GM23248 (cell line): ENCODE measurements around the gene KDM6A. TPM values are rescaled to one million over a fixed set of nuclear protein-coding genes. Genes with fewer than 3 reads are reported as not detected.

ENCODE experiments used
- DNase-seq: peaks from one replicate; pipeline ENCODE4 v3.0.0-alpha.2; 2015
- H2AFZ ChIP-seq: fragments of 200-600 bp; sonication (generic); 2 replicates; pipeline ENCODE4 v1.6.1; 2016; ENCODE audit warnings: antibody characterized with exemption
- H3F3A ChIP-seq: fragments of 200-600 bp; sonication (generic); 2 replicates; pipeline ENCODE4 v1.6.1; 2016; ENCODE audit warnings: mild to moderate bottlenecking, antibody characterized with exemption, mixed run types; ENCODE audit not compliant: insufficient read depth
- H3K27ac ChIP-seq: fragments of 200-600 bp; sonication (generic); 2 replicates; pipeline ENCODE4 v1.5.1; 2016; ENCODE audit warnings: mild to moderate bottlenecking
- H3K27me3 ChIP-seq: fragments of 200-600 bp; sonication (generic); replicated peaks from 2 replicates; pipeline ENCODE4 v1.6.1; 2016; ENCODE audit warnings: mild to moderate bottlenecking; ENCODE audit not compliant: insufficient read depth
- H3K36me3 ChIP-seq: fragments of 200-600 bp; sonication (generic); 2 replicates; pipeline ENCODE4 v1.6.1; 2016; ENCODE audit warnings: low read depth, mild to moderate bottlenecking
- H3K4me1 ChIP-seq: fragments of 200-600 bp; sonication (generic); 2 replicates; pipeline ENCODE4 v1.6.1; 2016; ENCODE audit warnings: mild to moderate bottlenecking; ENCODE audit not compliant: insufficient read depth
- H3K4me2 ChIP-seq: fragments of 200-600 bp; sonication (generic); one replicate; pipeline ENCODE4 v1.6.1; 2016; ENCODE audit warnings: mild to moderate bottlenecking; ENCODE audit not compliant: unreplicated experiment
- H3K4me3 ChIP-seq: fragments of 200-600 bp; sonication (generic); 2 replicates; pipeline ENCODE4 v1.5.1; 2016; ENCODE audit warnings: mild to moderate bottlenecking
- H3K79me2 ChIP-seq: fragments of 200-600 bp; sonication (generic); 2 replicates; pipeline ENCODE4 v1.6.1; 2016; ENCODE audit warnings: mild to moderate bottlenecking; ENCODE audit not compliant: insufficient read depth
- H3K9ac ChIP-seq: fragments of 200-600 bp; sonication (generic); 2 replicates; pipeline ENCODE4 v1.6.1; 2016; ENCODE audit warnings: mild to moderate bottlenecking
- H3K9me2 ChIP-seq: fragments of 200-600 bp; sonication (generic); 2 replicates; pipeline ENCODE4 v1.6.1; 2016; ENCODE audit warnings: mixed run types, mild to moderate bottlenecking, moderate library complexity; ENCODE audit not compliant: insufficient read depth
- H3K9me3 ChIP-seq: fragments of 200-600 bp; sonication (generic); one replicate; pipeline ENCODE4 v1.6.1; 2017; ENCODE audit warnings: low read depth
- H4K20me1 ChIP-seq: fragments of 200-600 bp; sonication (generic); 2 replicates; pipeline ENCODE4 v1.6.0; 2016; ENCODE audit not compliant: insufficient read depth
- EZH2 ChIP-seq: fragments of 200-600 bp; sonication (generic); IDR thresholded peaks from 2 replicates; pipeline ENCODE4 v1.6.1; 2018; ENCODE audit warnings: antibody characterized with exemption, mild to moderate bottlenecking; ENCODE audit not compliant: insufficient read depth, poor library complexity, severe bottlenecking
- EZH2phosphoT487 ChIP-seq: fragments of 200-600 bp; sonication (generic); IDR thresholded peaks from 2 replicates; pipeline ENCODE4 v1.6.1; 2018; ENCODE audit warnings: antibody characterized with exemption, moderate library complexity, mild to moderate bottlenecking, low read depth; ENCODE audit not compliant: insufficient read depth
- WGBS, 2 experiments: methylation state at CpG; one replicate each; pipeline ENCODE4 v1.1.6; 2015 to 2017; ENCODE audit warnings: low lambda C conversion rate in 2 of 2, low coverage in 1 of 2; ENCODE audit errors: missing lambda C conversion rate in 2 of 2; 5-methylcytosine and 5-hydroxymethylcytosine counted together
- in situ Hi-C: fragments of 300-500 bp; cut with MboI; formaldehyde crosslinking; loops from 2 replicates; pipeline ENCODE4 v1.15.0; 2020
- polyA plus RNA-seq: library from polyadenylated mRNA; unstranded; fragments of >200 nt; fragmentation: Nextera tagmentation; extraction: Ambion mirVana; gene quantifications from 2 replicates; pipeline ENCODE4 v1.2.1, GENCODE V29; 2016
- total RNA-seq: library from RNA; depleted of rRNA; stranded (reverse); fragments of >200 nt; shearing (Covaris generic); gene quantifications from 2 replicates; pipeline ENCODE4 v1.2.3, GENCODE V29; 2014

Gene KDM6A
- total and polyA plus RNA-seq, 2 experiments from 2014 or later: 5.8 to 12.0 TPM

DNA sequence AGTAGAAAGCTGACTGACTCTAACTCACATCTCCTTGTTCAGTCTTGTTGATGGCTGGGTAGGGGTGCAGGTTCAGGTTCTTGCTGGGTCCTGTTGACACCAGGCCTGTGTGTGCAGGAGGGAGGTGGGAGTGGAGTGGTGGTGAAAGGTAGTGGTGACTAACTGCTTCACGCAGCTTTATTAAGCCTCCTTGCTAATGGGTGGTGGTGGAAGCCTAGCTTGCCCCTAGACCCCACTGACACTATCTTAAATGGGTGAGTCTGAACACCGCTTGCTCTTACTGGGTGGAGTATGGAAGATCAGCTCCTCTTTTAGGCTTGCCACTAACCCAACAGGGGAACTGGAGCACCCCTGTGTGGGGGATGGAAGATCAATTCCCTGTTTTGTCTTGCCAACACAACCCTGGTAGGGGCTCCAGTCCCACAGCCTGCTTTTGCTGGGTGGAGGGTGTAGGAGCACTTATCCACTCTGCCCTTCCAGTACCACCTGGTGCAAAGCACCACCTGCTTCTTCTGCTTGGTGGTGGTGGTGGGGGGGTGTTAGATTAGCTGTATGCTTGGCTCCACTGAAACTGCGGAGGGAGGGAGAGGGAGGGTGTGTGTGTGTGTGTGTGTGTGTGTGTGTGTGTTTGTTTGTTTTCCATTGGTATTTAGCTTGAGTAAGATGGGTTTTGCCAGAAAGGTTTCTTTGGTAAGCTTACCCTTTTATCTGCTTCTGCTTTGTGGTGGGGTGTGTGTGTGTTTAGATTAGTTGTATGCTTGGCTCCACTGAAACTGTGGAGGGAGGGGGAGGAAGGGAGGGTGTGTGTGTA, 25.6 kb downstream of the KDM6A start:
- TF ChIP-seq EZH2phosphoT487 (no peak), EZH2 (no peak)
- no peaks in the 10 kb centered on the region for H3K9me2 ChIP-seq
- no peak overlapping the region for H3K4me3 ChIP-seq
- DNase-seq: no peak
- H3K4me1 ChIP-seq: peaks cover 3% of the 10 kb centered on the region
- WGBS, 2 experiments: 94 to 100% methylated on average over 2 to 3 of the region's 3 CpGs
- H3K9ac ChIP-seq: no peak overlapping the region
- H3K27ac ChIP-seq: no peak overlapping the region
- in situ Hi-C loops: no loop called here
- H3K9me3 ChIP-seq: no peaks in the 10 kb centered on the region
- H3K36me3 ChIP-seq: no peaks in the 10 kb centered on the region
- no peak overlapping the region for H2AFZ ChIP-seq
- no peak overlapping the region for H3K4me2 ChIP-seq
- H3K27me3 ChIP-seq: no peaks in the 10 kb centered on the region
- H3K79me2 ChIP-seq: peaks cover 99% of the 10 kb centered on the region
- peaks cover 10% of the 10 kb centered on the region; the same call in 1 of the 2 replicates for H3F3A ChIP-seq
- H4K20me1 ChIP-seq: no peaks in the 10 kb centered on the region; the same call in 1 of the 2 replicates

DNA sequence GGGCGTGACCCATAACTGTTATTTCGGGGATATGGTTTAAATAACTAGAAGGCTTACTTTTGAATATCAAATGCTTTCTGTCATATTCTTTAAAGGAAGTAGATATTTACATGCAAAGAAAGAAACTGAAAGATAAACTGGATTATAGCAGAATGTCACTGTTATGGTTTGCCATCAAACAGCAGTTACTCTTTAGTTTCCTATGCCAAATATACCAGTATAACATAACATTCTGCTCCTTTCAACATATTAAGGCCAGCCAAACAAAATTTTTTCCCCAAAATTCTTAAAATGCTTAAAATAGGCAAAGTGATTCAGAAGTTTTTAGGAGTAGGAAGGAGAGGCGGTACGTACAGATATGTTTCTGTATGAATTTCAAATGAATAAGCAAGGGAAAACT, 27.0 kb downstream of the KDM6A start:
- H3K4me3 ChIP-seq: no peak overlapping the region
- no peak overlapping the region for H3K9ac ChIP-seq
- DNase-seq: no peak
- in situ Hi-C loops: no loop called here
- H3F3A ChIP-seq: peaks cover 20% of the 10 kb centered on the region; the same call in 1 of the 2 replicates
- no peak overlapping the region for H2AFZ ChIP-seq
- no peak overlapping the region for H3K4me2 ChIP-seq
- TF ChIP-seq EZH2: no peak
- no peak for TF ChIP-seq EZH2phosphoT487
- WGBS, 2 experiments: 96 to 97% methylated on average over 4 of the region's 4 CpGs
- H3K27me3 ChIP-seq: no peaks in the 10 kb centered on the region
- no peaks in the 10 kb centered on the region for H3K36me3 ChIP-seq
- H3K27ac ChIP-seq: no peak overlapping the region
- H4K20me1 ChIP-seq: no peaks in the 10 kb centered on the region; the same call in 1 of the 2 replicates
- H3K4me1 ChIP-seq: peaks cover 16% of the 10 kb centered on the region
- H3K9me2 ChIP-seq: no peaks in the 10 kb centered on the region
- no peaks in the 10 kb centered on the region for H3K9me3 ChIP-seq
- H3K79me2 ChIP-seq: peaks cover 99% of the 10 kb centered on the region

DNA sequence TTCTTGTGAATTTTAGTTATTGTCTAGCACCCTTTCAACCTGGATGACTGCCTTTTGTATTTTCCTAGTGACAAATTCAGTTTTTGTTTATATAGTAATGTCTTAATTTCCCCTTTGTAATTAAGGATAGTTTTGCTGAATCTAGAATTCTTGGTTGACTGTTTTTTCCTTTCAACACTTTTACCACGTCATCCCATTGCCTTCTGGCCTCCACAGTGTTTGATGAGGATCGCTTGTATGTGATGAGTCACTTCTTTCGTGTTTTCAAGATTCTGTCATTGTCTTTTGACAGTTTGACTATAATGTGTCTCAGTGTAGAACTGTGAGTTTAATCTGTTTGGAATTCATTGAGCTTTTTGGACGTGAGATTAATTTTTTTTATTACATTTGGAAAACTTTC, 30.1 kb downstream of the KDM6A start:
- Histone ChIP-seq H3K4me3 (peak overlapping the region; percentile 22; the same call in 1 of the 2 replicates), H3K9ac (no peak overlapping the region), H3K9me3 (no peaks in the 10 kb centered on the region), H3K9me2 (no peaks in the 10 kb centered on the region), H3F3A (peaks cover 25% of the 10 kb centered on the region; the same call in 1 of the 2 replicates), H3K4me1 (peaks cover 26% of the 10 kb centered on the region), H3K79me2 (peaks cover 99% of the 10 kb centered on the region), H2AFZ (no peak overlapping the region), H3K36me3 (no peaks in the 10 kb centered on the region), H3K4me2 (peak overlapping the region; percentile 42), H3K27ac (peak overlapping the region; percentile 66), H4K20me1 (no peaks in the 10 kb centered on the region; the same call in 1 of the 2 replicates), H3K27me3 (no peaks in the 10 kb centered on the region)
- in situ Hi-C loops: no loop called here
- 0% methylated on average over 4 of the region's 4 CpGs for WGBS, 2 experiments
- peak; percentile 80 for DNase-seq
- TF ChIP-seq EZH2 (no peak), EZH2phosphoT487 (no peak)

DNA sequence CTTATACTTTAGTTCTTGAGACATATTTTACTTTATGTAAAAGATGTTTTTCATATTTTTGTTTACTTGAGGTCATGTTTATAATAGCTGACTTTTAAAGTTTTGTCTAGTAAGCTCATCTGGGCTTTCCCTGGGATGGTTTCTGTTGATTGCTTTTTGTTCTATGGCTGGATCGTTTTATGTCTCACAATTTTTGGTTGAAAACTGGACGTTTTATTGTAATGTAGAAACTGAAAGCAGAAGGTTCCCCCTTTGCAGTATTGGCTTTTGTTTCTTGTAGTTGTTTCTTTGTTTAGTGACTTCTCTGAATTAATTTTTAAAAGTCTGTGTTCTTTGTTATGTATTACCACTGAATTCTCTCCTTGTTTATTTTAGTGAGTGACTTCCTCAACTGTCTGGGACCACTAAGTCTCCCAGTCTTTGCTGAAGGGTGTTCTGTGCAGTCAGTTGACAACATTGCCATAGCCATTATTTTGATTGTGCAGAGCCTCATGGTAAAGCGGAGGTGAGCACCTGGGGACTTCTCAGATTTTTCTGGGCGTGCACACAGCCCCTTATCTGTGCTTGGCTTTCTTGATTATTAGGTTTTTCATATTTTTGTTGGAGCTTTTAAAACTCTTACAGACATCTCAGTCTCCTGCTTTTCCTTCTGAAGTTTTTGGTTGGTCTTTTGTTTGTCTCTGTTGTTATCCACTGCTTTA, 31.0 kb downstream of the KDM6A start:
- Histone ChIP-seq H3K4me3 (peak overlapping the region; percentile 19; the same call in 1 of the 2 replicates), H2AFZ (no peak overlapping the region), H3K9me3 (no peaks in the 10 kb centered on the region), H3K36me3 (no peaks in the 10 kb centered on the region), H3K9me2 (no peaks in the 10 kb centered on the region), H3K27ac (peak overlapping the region; percentile 66), H4K20me1 (no peaks in the 10 kb centered on the region; the same call in 1 of the 2 replicates), H3K9ac (0 out of 2 replicates have a peak overlapping the region, but pooled peaks have one; percentile 21), H3K27me3 (no peaks in the 10 kb centered on the region), H3F3A (peaks cover 25% of the 10 kb centered on the region; the same call in 1 of the 2 replicates), H3K79me2 (peaks cover 99% of the 10 kb centered on the region), H3K4me2 (peak overlapping the region; percentile 42), H3K4me1 (peaks cover 26% of the 10 kb centered on the region)
- in situ Hi-C loops: no loop called here
- TF ChIP-seq EZH2 (no peak), EZH2phosphoT487 (no peak)
- peak; percentile 3 for DNase-seq
- 4 to 40% methylated on average over 2 to 4 of the region's 4 CpGs for WGBS, 2 experiments
